ENCODE data around the gene FRRS1. TPM values are rescaled to one million over a fixed set of nuclear protein-coding genes. Genes with fewer than 3 reads are reported as not detected.

Gene FRRS1
- total RNA-seq, 1 donor from 2014 or later: 0.62 TPM

GRCh38 chr1:99784143-99784542, 17.7 kb upstream of the FRRS1 start:
- Mint-ChIP-seq H3K36me3 (ENCODE audit: low read depth) (no peaks in the 10 kb centered on the region), H3K9me3 (no peaks in the 10 kb centered on the region), H3K27me3 (ENCODE audit: insufficient read depth) (peaks cover 52% of the 10 kb centered on the region), H3K4me3 (no peak overlapping the region), H3K4me1 (ENCODE audit: low read depth) (peaks cover 26% of the 10 kb centered on the region), H3K27ac (no peak overlapping the region)
- DNase-seq (ENCODE audit: low spot score): no peak
- intact Hi-C loops (cut with micrococcal nuclease): loop anchor here (10.0 kb wide), 2 partner anchors 591 to 1511 kb away; no protein-coding TSS in a partner anchor

GRCh38 chr1:99782920-99783319, 16.5 kb upstream of the FRRS1 start:
- Mint-ChIP-seq H3K27me3 (ENCODE audit: insufficient read depth) (peaks cover 42% of the 10 kb centered on the region), H3K27ac (no peak overlapping the region)
- intact Hi-C loops (cut with micrococcal nuclease): loop anchor here (10.0 kb wide), 2 partner anchors 592 to 1512 kb away; no protein-coding TSS in a partner anchor

GRCh38 chr1:99782397-99782796, 16.0 kb upstream of the FRRS1 start:
- Mint-ChIP-seq H3K27ac (no peak overlapping the region), H3K4me3 (no peak overlapping the region), H3K36me3 (ENCODE audit: low read depth) (no peaks in the 10 kb centered on the region), H3K4me1 (ENCODE audit: low read depth) (peaks cover 26% of the 10 kb centered on the region), H3K9me3 (no peaks in the 10 kb centered on the region), H3K27me3 (ENCODE audit: insufficient read depth) (peaks cover 42% of the 10 kb centered on the region)
- intact Hi-C loops (cut with micrococcal nuclease): loop anchor here (10.0 kb wide), 2 partner anchors 592 to 1512 kb away; no protein-coding TSS in a partner anchor
- DNase-seq (ENCODE audit: low spot score): no peak

More at GRCh38 chr1:99782920-99783319, 16.5 kb upstream of the FRRS1 start:
- no peak for DNase-seq (ENCODE audit: low spot score)
- H3K4me1 Mint-ChIP-seq (ENCODE audit: low read depth): peaks cover 26% of the 10 kb centered on the region
- no peaks in the 10 kb centered on the region for H3K36me3 Mint-ChIP-seq (ENCODE audit: low read depth)
- no peak overlapping the region for H3K4me3 Mint-ChIP-seq
- H3K9me3 Mint-ChIP-seq: no peaks in the 10 kb centered on the region

GRCh38 chr1:99781798-99782197, 15.4 kb upstream of the FRRS1 start:
- no peak for DNase-seq (ENCODE audit: low spot score)
- H3K9me3 Mint-ChIP-seq: no peaks in the 10 kb centered on the region
- no peak overlapping the region for H3K4me3 Mint-ChIP-seq
- intact Hi-C loops (cut with micrococcal nuclease): loop anchor here (10.0 kb wide), 2 partner anchors 593 to 1513 kb away; no protein-coding TSS in a partner anchor
- no peaks in the 10 kb centered on the region for H3K36me3 Mint-ChIP-seq (ENCODE audit: low read depth)
- H3K27me3 Mint-ChIP-seq (ENCODE audit: insufficient read depth): peaks cover 42% of the 10 kb centered on the region
- peaks cover 21% of the 10 kb centered on the region for H3K4me1 Mint-ChIP-seq (ENCODE audit: low read depth)
- H3K27ac Mint-ChIP-seq: no peak overlapping the region

GRCh38 chr1:99777752-99778151, 11.3 kb upstream of the FRRS1 start:
- H3K4me1 Mint-ChIP-seq (ENCODE audit: low read depth): no peaks in the 10 kb centered on the region
- intact Hi-C loops (cut with micrococcal nuclease): no loop called here

GRCh38 chr1:99776120-99776519, 9.7 kb upstream of the FRRS1 start:
- intact Hi-C loops (cut with micrococcal nuclease): no loop called here
- Mint-ChIP-seq H3K4me1 (ENCODE audit: low read depth) (no peaks in the 10 kb centered on the region), H3K9me3 (no peaks in the 10 kb centered on the region), H3K27me3 (ENCODE audit: insufficient read depth) (peaks cover 46% of the 10 kb centered on the region), H3K4me3 (no peak overlapping the region), H3K27ac (no peak overlapping the region), H3K36me3 (ENCODE audit: low read depth) (no peaks in the 10 kb centered on the region)
- DNase-seq (ENCODE audit: low spot score): no peak

More at GRCh38 chr1:99777752-99778151, 11.3 kb upstream of the FRRS1 start:
- Mint-ChIP-seq H3K9me3 (no peaks in the 10 kb centered on the region), H3K4me3 (no peak overlapping the region), H3K27me3 (ENCODE audit: insufficient read depth) (peaks cover 46% of the 10 kb centered on the region), H3K27ac (no peak overlapping the region), H3K36me3 (ENCODE audit: low read depth) (no peaks in the 10 kb centered on the region)
- no peak for DNase-seq (ENCODE audit: low spot score)

- no peaks in the 10 kb centered on the region for H3K36me3 Mint-ChIP-seq (ENCODE audit: low read depth)
- H3K27ac Mint-ChIP-seq: no peak overlapping the region
- no peaks in the 10 kb centered on the region for H3K4me1 Mint-ChIP-seq (ENCODE audit: low read depth)
- H3K27me3 Mint-ChIP-seq (ENCODE audit: insufficient read depth): peaks cover 47% of the 10 kb centered on the region
- H3K4me3 Mint-ChIP-seq: no peak overlapping the region
- no peaks in the 10 kb centered on the region for H3K9me3 Mint-ChIP-seq
- intact Hi-C loops (cut with micrococcal nuclease): no loop called here
- no peak for DNase-seq (ENCODE audit: low spot score)
These were observed 6.4 kb upstream of the FRRS1 start for GRCh38 chr1:99772809-99773208.

GRCh38 chr1:99771513-99771918, 5.1 kb upstream of the FRRS1 start:
- H3K4me1 Mint-ChIP-seq (ENCODE audit: low read depth): peaks cover 1% of the 10 kb centered on the region
- DNase-seq (ENCODE audit: low spot score): no peak
- H3K27me3 Mint-ChIP-seq (ENCODE audit: insufficient read depth): peaks cover 48% of the 10 kb centered on the region
- intact Hi-C loops (cut with micrococcal nuclease): no loop called here
- no peaks in the 10 kb centered on the region for H3K36me3 Mint-ChIP-seq (ENCODE audit: low read depth)
- no peak overlapping the region for H3K4me3 Mint-ChIP-seq
- no peak overlapping the region for H3K27ac Mint-ChIP-seq
- no peaks in the 10 kb centered on the region for H3K9me3 Mint-ChIP-seq

- H3K27me3 Mint-ChIP-seq (ENCODE audit: insufficient read depth): peaks cover 48% of the 10 kb centered on the region
- no peaks in the 10 kb centered on the region for H3K36me3 Mint-ChIP-seq (ENCODE audit: low read depth)
- H3K9me3 Mint-ChIP-seq: no peaks in the 10 kb centered on the region
- H3K4me1 Mint-ChIP-seq (ENCODE audit: low read depth): peaks cover 6% of the 10 kb centered on the region
- H3K4me3 Mint-ChIP-seq: no peak overlapping the region
- intact Hi-C loops (cut with micrococcal nuclease): loop anchor here (5.0 kb wide), 1 partner anchor 1684 kb away; no protein-coding TSS in a partner anchor
- no peak for DNase-seq (ENCODE audit: low spot score)
- no peak overlapping the region for H3K27ac Mint-ChIP-seq
These were observed 2.2 kb upstream of the FRRS1 start for GRCh38 chr1:99768524-99769245.

- Mint-ChIP-seq H3K27me3 (ENCODE audit: insufficient read depth) (peaks cover 52% of the 10 kb centered on the region), H3K27ac (no peak overlapping the region), H3K9me3 (no peaks in the 10 kb centered on the region)
These were observed 1.7 kb upstream of the FRRS1 start for GRCh38 chr1:99768104-99768503.

GRCh38 chr1:99764909-99765308, 1.5 kb downstream of the FRRS1 start:
- Mint-ChIP-seq H3K27ac (no peak overlapping the region), H3K4me3 (no peak overlapping the region), H3K9me3 (no peaks in the 10 kb centered on the region), H3K36me3 (ENCODE audit: low read depth) (no peaks in the 10 kb centered on the region), H3K4me1 (ENCODE audit: low read depth) (peaks cover 6% of the 10 kb centered on the region), H3K27me3 (ENCODE audit: insufficient read depth) (peaks cover 36% of the 10 kb centered on the region)
- DNase-seq (ENCODE audit: low spot score): no peak
- intact Hi-C loops (cut with micrococcal nuclease): loop anchor here (5.0 kb wide), 1 partner anchor 1687 kb away; no protein-coding TSS in a partner anchor

More at GRCh38 chr1:99768104-99768503, 1.7 kb upstream of the FRRS1 start:
- DNase-seq (ENCODE audit: low spot score): no peak
- no peak overlapping the region for H3K4me3 Mint-ChIP-seq
- intact Hi-C loops (cut with micrococcal nuclease): loop anchor here (5.0 kb wide), 1 partner anchor 1684 kb away; no protein-coding TSS in a partner anchor
- H3K36me3 Mint-ChIP-seq (ENCODE audit: low read depth): no peaks in the 10 kb centered on the region
- peaks cover 6% of the 10 kb centered on the region for H3K4me1 Mint-ChIP-seq (ENCODE audit: low read depth)

- H3K27ac Mint-ChIP-seq: no peak overlapping the region
- H3K9me3 Mint-ChIP-seq: no peaks in the 10 kb centered on the region
- H3K4me3 Mint-ChIP-seq: no peak overlapping the region
- DNase-seq (ENCODE audit: low spot score): no peak
- peaks cover 6% of the 10 kb centered on the region for H3K4me1 Mint-ChIP-seq (ENCODE audit: low read depth)
- H3K36me3 Mint-ChIP-seq (ENCODE audit: low read depth): no peaks in the 10 kb centered on the region
- peaks cover 36% of the 10 kb centered on the region for H3K27me3 Mint-ChIP-seq (ENCODE audit: insufficient read depth)
- intact Hi-C loops (cut with micrococcal nuclease): no loop called here
These were observed 2.0 kb downstream of the FRRS1 start for GRCh38 chr1:99764439-99764838.

GRCh38 chr1:99763956-99764355, 2.5 kb downstream of the FRRS1 start:
- intact Hi-C loops (cut with micrococcal nuclease): no loop called here
- H3K9me3 Mint-ChIP-seq: no peaks in the 10 kb centered on the region
- peaks cover 33% of the 10 kb centered on the region for H3K27me3 Mint-ChIP-seq (ENCODE audit: insufficient read depth)
- peaks cover 6% of the 10 kb centered on the region for H3K4me1 Mint-ChIP-seq (ENCODE audit: low read depth)
- no peak overlapping the region for H3K27ac Mint-ChIP-seq
- DNase-seq (ENCODE audit: low spot score): no peak
- no peak overlapping the region for H3K4me3 Mint-ChIP-seq
- H3K36me3 Mint-ChIP-seq (ENCODE audit: low read depth): no peaks in the 10 kb centered on the region

All from activated T-helper 1 cell treated with anti-CD3 and anti-CD28 coated beads, Interleukin-12 subunit alpha, Interleukin-12 subunit beta, Interleukin-2, Interleukin-4 antibody, amounts not matched to agents 30 ng/mL and 10 ng/mL and 1 ng/mL, durations not matched to agents 14 hours and 24 hours and 36 hours (primary cell).